Stimulated activated naive CD8-positive, alpha-beta T cell treated with anti-CD3 and anti-CD28 coated beads, Interleukin-15, amount 100 ng/mL, for 72 hours (primary cell): ENCODE measurements around the gene TRPV5.
"Not testable (repeated sequence)": the region's sequence is repeated elsewhere in the genome, so short reads cannot be mapped to it uniquely, and the experiment has no call there.

Experiments
- ATAC-seq: fragments of 150-1000 bp; cut with Tn5 transposase; 2 replicates; pipeline ENCODE4 v1.10.0; 2021; ENCODE audit warnings: mild to moderate bottlenecking, moderate library complexity
- DNase-seq, 2 donors: peaks; one replicate each; pipeline ENCODE4 v3.0.0; 2021 to 2022
- H3K27ac Mint-ChIP-seq, 2 donors: one replicate each; pipeline ENCODE4 v1.8.0; 2022; ENCODE audit warnings: mild to moderate bottlenecking in 2 of 2, mixed read lengths in 2 of 2, moderate library complexity in 2 of 2
- H3K27me3 Mint-ChIP-seq: one replicate; pipeline ENCODE4 v1.8.0; 2022; ENCODE audit warnings: mixed read lengths
- H3K4me1 Mint-ChIP-seq: one replicate; pipeline ENCODE4 v1.8.0; 2022; ENCODE audit warnings: mild to moderate bottlenecking, mixed read lengths
- H3K4me3 Mint-ChIP-seq, 2 donors: one replicate each; pipeline ENCODE4 v1.8.0; 2022; ENCODE audit warnings: mild to moderate bottlenecking in 2 of 2, mixed read lengths in 2 of 2, moderate library complexity in 1 of 2
- H3K9me3 Mint-ChIP-seq, 2 donors: one replicate each; pipeline ENCODE4 v1.8.0; 2022; ENCODE audit warnings: mixed read lengths in 2 of 2

The TRPV5 gene

GRCh38 chr7:142933624-142934023 is at the start of gene TRPV5:
TSS of gene TRPV5 (minus strand) at chr7:142933746. CDS start at chr7:142933459, 287 bp downstream.
- no peaks in the 10 kb centered on the region for H3K9me3 Mint-ChIP-seq
- H3K27me3 Mint-ChIP-seq, result peaks cover 8% of the 10 kb centered on the region
- H3K4me1 Mint-ChIP-seq, result no peaks in the 10 kb centered on the region

DNA sequence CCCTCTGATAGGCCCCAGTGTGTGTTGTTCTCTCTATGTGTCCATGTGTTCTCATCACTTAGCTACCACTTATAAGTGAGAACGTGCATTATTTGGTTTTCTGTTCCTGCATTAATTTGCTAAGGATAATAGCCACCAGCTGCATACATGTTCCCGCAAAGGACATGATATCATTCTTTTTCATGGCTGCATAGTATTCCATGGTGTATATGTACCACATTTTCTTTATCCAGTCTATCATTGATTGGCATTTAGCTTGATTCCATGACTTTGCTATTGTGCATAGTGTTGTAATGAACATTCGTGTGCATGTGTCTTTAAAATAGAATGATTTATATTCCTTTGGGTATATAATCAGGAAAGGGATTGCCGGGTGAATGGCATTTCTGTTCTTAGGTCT is 44.9 kb upstream of the TRPV5 start:
- peaks cover 18% of the 10 kb centered on the region for H3K27me3 Mint-ChIP-seq
- H3K9me3 Mint-ChIP-seq, result peaks cover 0 to 23% of the 10 kb centered on the region in 2 donors
- not testable (repeated sequence) for H3K4me1 Mint-ChIP-seq, H3K4me3 Mint-ChIP-seq, DNase-seq, H3K27ac Mint-ChIP-seq, ATAC-seq

More at GRCh38 chr7:142933624-142934023, at the start of gene TRPV5:
- H3K27ac Mint-ChIP-seq, result peak within 1 kb of the TSS in 1 of 2 donors; percentile 0
- H3K4me3 Mint-ChIP-seq, result no peak within 1 kb of the TSS
- DNase-seq (no peak), ATAC-seq (no peak)

GRCh38 chr7:142974626-142975025 is 41.1 kb upstream of the TRPV5 start:
- no peak overlapping the region for H3K27ac Mint-ChIP-seq
- no peaks in the 10 kb centered on the region for H3K4me1 Mint-ChIP-seq
- peaks cover 0 to 16% of the 10 kb centered on the region in 2 donors for H3K9me3 Mint-ChIP-seq
- DNase-seq, result no peak
- H3K27me3 Mint-ChIP-seq, result peaks cover 24% of the 10 kb centered on the region
- no peak for ATAC-seq
- H3K4me3 Mint-ChIP-seq, result no peak overlapping the region

DNA sequence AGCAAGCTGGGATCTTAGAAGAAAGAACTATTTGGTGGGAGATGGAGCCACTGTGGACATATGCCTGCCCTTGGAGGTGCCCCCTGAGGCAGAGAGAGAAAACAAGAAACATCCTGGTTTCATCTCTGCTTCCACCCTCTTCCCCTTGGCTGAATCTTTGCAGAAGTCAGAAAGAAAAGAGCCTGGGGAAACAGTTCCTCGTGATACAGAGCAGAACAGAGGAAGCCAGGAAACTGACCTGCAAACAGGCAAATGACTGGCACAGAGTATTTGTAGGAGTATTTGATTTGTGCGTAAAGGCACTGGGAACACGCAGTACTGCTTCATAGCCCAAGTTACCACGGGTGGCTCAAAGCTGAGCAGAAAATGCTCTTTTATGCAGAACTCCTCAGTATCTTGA is 35.6 kb upstream of the TRPV5 start:
- DNase-seq (no peak), ATAC-seq (no peak)
- peaks cover 47% of the 10 kb centered on the region for H3K27me3 Mint-ChIP-seq
- no peaks in the 10 kb centered on the region for H3K9me3 Mint-ChIP-seq
- H3K4me1 Mint-ChIP-seq, result no peaks in the 10 kb centered on the region
- no peak overlapping the region for H3K4me3 Mint-ChIP-seq
- H3K27ac Mint-ChIP-seq, result no peak overlapping the region

- Mint-ChIP-seq H3K4me1 (no peaks in the 10 kb centered on the region), H3K27me3 (peaks cover 47% of the 10 kb centered on the region), H3K9me3 (no peaks in the 10 kb centered on the region), H3K27ac (no peak overlapping the region), H3K4me3 (no peak overlapping the region)
- DNase-seq (no peak), ATAC-seq (no peak)
Measured at GRCh38 chr7:142968229-142968628, 34.7 kb upstream of the TRPV5 start.

DNA sequence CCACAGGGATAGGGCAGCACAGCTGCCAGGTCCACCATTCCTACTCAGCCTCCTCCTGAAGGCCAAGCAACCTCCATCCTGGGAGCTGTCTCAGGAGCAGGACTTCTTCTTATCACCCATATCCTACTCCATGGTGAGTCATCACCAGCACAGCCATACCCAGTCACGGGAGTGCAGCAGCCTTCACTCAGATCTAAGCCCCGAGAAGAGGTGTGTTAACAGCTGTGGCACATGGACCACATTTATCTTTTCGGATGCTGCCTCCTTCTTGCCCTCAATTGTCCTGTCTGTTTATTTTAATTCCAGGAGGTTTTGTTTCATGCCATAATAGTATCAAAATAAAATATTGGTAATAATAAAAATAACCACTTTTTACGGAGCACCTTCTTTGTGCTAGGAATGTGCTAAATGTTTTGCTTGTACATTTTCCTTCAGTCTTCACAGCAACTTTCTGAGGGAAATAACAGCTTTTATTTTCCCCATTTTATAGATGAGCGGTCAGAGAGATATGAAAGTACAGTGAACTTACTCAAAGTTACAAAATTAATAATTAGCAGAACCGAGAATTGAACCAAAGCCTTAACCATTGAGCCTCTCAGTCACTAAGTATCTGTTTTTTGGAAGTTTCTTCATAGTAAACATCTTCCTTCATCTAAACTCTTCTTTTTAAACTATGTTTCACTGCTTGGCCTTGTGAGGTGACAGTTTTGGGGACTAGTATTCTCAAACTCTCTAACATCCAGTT is 31.1 kb upstream of the TRPV5 start:
- Mint-ChIP-seq H3K4me1 (no peaks in the 10 kb centered on the region), H3K4me3 (no peak overlapping the region), H3K27ac (no peak overlapping the region), H3K9me3 (no peaks in the 10 kb centered on the region), H3K27me3 (peaks cover 37% of the 10 kb centered on the region)
- DNase-seq, result no peak
- no peak for ATAC-seq

GRCh38 chr7:142963993-142964392 is 30.4 kb upstream of the TRPV5 start:
- ATAC-seq (no peak), DNase-seq (no peak)
- Mint-ChIP-seq H3K27ac (no peak overlapping the region), H3K4me3 (no peak overlapping the region), H3K9me3 (no peaks in the 10 kb centered on the region), H3K4me1 (no peaks in the 10 kb centered on the region), H3K27me3 (peaks cover 33% of the 10 kb centered on the region)

DNA sequence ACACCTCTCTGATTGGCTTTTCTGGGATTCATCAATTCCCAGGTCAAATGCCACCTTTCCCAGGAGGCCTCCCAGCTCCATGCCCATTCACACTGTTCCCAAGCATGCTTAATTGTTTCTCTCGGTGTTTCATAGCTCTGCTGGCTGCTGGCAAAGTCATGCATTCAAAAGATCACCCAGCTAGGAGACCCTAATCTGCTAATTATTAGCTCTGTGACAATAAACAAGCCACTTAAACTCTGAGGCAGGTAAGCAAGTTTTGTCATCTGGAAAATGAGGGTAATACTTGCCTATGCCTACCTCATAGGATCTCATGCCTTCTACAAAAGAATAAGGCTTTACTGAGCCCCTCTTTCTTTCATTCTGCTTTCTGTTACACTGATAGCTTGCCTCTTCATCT is 29.4 kb upstream of the TRPV5 start:
- H3K27me3 Mint-ChIP-seq, result peaks cover 23% of the 10 kb centered on the region
- no peak for ATAC-seq

DNA sequence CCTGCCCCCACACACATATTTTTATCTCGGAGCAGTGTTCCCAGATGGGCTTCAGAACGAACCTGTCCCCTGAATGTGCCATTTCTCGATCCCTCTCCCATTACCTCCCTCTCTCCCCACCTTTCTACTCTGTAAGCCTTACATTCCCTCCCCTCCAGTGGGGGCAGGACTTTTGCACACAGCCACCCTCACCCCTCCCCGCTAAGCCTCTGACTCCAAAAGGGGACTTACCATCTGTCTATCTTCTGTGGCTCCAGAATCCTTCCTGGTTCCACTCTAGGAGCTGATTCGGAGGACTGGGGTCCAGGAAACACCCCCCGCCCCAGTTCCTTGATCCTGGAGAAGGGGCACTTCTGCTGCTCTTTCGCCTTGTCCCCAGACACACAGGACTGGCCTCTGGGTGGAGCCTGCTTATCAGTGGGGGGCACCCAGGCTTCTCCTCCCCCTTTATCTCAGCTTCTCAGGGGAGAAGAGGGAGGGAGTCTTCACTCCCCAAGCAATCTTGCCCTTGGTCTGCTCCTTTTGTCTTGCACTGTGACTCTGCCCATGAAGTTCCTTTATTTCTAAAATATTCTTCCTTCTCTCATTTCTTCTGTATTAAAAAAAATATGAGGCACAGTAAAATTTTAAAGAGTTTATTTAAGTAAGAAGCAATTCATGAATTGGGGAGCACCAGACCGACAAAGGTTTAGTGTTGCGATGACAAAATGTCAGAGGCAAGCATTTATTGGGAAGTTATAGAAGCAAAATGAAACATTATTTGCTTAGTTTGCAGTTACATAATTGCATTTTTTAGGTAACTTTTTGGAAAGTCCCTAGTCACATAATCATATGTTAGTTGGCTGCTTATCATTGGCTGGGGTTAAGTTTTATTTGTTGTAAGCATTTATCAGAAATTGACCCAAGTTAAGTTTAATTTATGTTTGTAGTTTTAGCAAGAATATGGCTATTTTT is 28.7 kb upstream of the TRPV5 start, which contains the start of gene KEL:
Gene KEL, minus strand, starts transcription at position 391 of the 954 bp plus-strand sequence. Its CDS starts 157 bp downstream, at position 234.
- DNase-seq (no peak), ATAC-seq (no peak)
- Mint-ChIP-seq H3K4me1 (no peaks in the 10 kb centered on the region), H3K27ac (peak within 1 kb of the TSS in 1 of 2 donors; percentile 19), H3K9me3 (no peaks in the 10 kb centered on the region), H3K4me3 (no peak within 1 kb of the TSS), H3K27me3 (peaks cover 17% of the 10 kb centered on the region)

More for the DNA sequence above, 29.4 kb upstream of the TRPV5 start:
- Mint-ChIP-seq H3K4me3 (no peak overlapping the region), H3K4me1 (no peaks in the 10 kb centered on the region), H3K9me3 (no peaks in the 10 kb centered on the region), H3K27ac (no peak overlapping the region)
- no peak for DNase-seq

DNA sequence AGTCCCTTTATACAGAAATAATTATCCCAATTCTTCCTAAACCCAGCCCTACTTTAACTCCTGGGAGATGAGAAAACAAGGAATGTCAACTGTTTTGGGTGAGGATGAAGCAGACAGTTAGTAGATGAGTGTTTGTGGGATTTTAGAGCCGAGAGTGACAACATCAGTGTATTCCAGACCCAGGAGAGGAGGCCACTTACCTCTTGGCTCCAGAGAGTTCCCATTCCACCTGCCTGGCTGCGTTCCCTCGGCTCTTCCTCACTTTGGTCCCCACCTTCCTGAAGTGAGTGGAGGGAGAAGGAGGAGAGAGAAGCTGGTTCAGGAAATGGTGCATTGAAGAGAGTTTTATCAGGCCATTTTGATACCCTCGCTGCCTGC is 28.0 kb upstream of the TRPV5 start:
- no peaks in the 10 kb centered on the region for H3K4me1 Mint-ChIP-seq
- no peak for ATAC-seq
- peaks cover 17% of the 10 kb centered on the region for H3K27me3 Mint-ChIP-seq
- peaks cover 3 to 6% of the 10 kb centered on the region in 2 donors for H3K9me3 Mint-ChIP-seq
- no peak overlapping the region for H3K4me3 Mint-ChIP-seq
- no peak for DNase-seq
- H3K27ac Mint-ChIP-seq, result no peak overlapping the region

DNA sequence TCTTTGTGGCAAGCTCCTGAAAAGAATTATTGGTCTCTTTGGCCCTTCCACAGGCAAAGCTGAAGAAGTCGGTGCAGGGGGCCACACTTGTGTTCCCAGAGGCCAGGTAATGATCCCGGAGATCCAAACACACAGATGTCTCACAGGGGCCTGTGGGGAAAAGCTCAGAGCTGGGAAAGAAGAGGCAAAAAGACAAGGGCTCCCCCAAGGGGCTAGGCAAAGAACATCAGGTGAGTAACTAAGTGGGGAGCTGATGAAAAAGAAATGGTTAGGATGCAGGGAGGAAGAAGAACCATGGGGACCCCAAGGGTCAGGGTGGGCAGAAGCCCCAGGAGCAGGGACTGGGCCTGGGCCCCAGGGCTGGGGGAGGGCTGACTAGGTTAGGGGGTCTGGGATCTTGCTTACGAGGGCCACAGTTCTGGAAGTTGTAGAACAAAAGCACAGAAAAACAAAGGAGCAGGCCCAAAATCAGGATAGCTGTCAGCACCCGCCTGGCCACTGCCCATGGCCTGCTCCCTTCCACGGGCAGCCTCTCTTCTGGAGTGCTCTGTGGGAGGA is 27.5 kb upstream of the TRPV5 start:
- DNase-seq (no peak), ATAC-seq (peak; percentile 28)
- H3K9me3 Mint-ChIP-seq, result peaks cover 8 to 11% of the 10 kb centered on the region in 2 donors
- peaks cover 17% of the 10 kb centered on the region for H3K27me3 Mint-ChIP-seq
- H3K4me1 Mint-ChIP-seq, result no peaks in the 10 kb centered on the region
- H3K4me3 Mint-ChIP-seq, result no peak overlapping the region
- H3K27ac Mint-ChIP-seq, result peak overlapping the region; percentile 19 to 49

DNA sequence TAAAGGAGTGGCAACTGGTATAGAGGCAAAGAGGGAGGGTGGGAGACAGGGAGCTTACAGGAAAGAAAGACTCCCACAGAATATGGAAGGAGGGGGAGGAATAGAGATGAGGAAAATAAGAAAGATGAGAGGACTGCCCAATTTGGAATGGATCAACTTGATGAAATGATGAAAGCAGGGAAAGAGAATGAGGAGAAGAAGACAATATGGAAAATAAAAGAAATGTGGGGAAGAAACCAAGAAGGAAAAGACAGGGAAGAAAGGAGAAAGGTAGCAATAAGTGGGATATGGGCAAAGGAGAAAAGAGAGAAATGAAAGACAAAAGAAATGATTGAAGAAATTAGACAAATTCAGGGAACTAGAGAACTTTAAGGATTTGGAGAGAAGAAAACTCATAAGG is 25.7 kb upstream of the TRPV5 start:
- H3K27ac Mint-ChIP-seq, result no peak overlapping the region
- peaks cover 17% of the 10 kb centered on the region for H3K27me3 Mint-ChIP-seq
- peaks cover 19 to 23% of the 10 kb centered on the region in 2 donors for H3K9me3 Mint-ChIP-seq
- ATAC-seq (no peak), DNase-seq (no peak)
- H3K4me3 Mint-ChIP-seq, result no peak overlapping the region
- no peaks in the 10 kb centered on the region for H3K4me1 Mint-ChIP-seq

GRCh38 chr7:142957723-142958122 is 24.2 kb upstream of the TRPV5 start:
- Mint-ChIP-seq H3K27me3 (peaks cover 17% of the 10 kb centered on the region), H3K4me1 (no peaks in the 10 kb centered on the region), H3K4me3 (no peak overlapping the region), H3K9me3 (peaks cover 25 to 32% of the 10 kb centered on the region in 2 donors), H3K27ac (no peak overlapping the region)
- no peak for ATAC-seq
- DNase-seq, result no peak

DNA sequence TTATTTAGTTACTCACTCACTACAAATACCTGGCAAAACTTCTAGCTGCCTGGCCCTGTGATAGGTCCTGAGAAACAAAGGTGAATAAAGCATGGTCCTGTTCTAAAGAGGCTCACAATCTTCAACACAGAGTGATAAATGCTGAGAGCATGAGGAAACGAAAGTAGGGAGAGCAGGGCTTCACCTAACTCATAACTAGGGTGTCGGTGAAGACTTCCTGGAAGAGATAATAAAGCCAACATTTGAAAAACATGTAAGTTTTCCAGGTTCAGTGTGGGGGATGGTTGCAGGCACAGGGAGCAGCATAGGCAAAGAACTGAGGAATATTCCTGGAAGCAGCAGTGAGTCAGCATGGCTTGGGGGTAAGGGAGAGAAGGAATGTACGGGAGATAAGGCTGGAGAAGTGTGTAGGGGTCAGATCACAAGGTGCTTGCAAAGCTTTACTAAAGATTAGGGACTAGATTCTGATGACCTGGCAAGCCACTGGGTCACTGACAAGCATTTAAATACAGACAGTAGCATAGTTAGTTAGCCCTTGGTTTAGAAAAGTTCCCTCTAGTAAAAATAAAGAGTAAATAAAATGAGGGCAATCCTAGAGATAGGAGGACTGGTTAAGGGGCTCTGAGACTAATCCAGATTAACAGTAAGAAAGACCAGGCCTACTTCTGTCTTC is 23.5 kb upstream of the TRPV5 start:
- Mint-ChIP-seq H3K27me3 (peaks cover 17% of the 10 kb centered on the region), H3K4me1 (no peaks in the 10 kb centered on the region), H3K9me3 (peaks cover 25 to 32% of the 10 kb centered on the region in 2 donors), H3K4me3 (no peak overlapping the region), H3K27ac (peak overlapping the region in 1 of 2 donors; percentile 16)
- DNase-seq (no peak), ATAC-seq (no peak)

GRCh38 chr7:142954680-142955268 is 21.2 kb upstream of the TRPV5 start:
- H3K27me3 Mint-ChIP-seq, result peaks cover 13% of the 10 kb centered on the region
- ATAC-seq (no peak), DNase-seq (no peak)
- no peak overlapping the region for H3K4me3 Mint-ChIP-seq
- no peak overlapping the region for H3K27ac Mint-ChIP-seq
- H3K9me3 Mint-ChIP-seq, result peaks cover 25 to 32% of the 10 kb centered on the region in 2 donors
- no peaks in the 10 kb centered on the region for H3K4me1 Mint-ChIP-seq
